Naive thymus-derived CD4-positive, alpha-beta T cell (primary cell): ENCODE measurements around the gene ANKH. TPM values are rescaled to one million over a fixed set of nuclear protein-coding genes. Genes with fewer than 3 reads are reported as not detected.

Experiments used
- ATAC-seq: fragments of 150-1000 bp; cut with Tn5 transposase; 2 replicates; pipeline ENCODE4 v1.10.0; 2021; ENCODE audit warnings: mild to moderate bottlenecking, moderate library complexity
- CTCF ChIA-PET: fragments of 350-600 bp; sonication (Branson Sonifier 250); formaldehyde crosslinking; loops from one replicate; lab custom pipeline; 2021; ENCODE audit warnings: antibody characterized with exemption; lab: Charles Lee
- POLR2A ChIA-PET: fragments of 350-600 bp; sonication (Branson Sonifier 250); formaldehyde crosslinking; loops from one replicate; lab custom pipeline; 2021; ENCODE audit warnings: antibody characterized with exemption, inconsistent platforms; lab: Charles Lee
- DNase-seq, 9 donors: peaks; one replicate each; pipeline versions ENCODE4 v3.0.0 to v3.0.0-alpha.2; 2020 to 2022; ENCODE audit warnings: mixed read lengths in 1 of 9
- H3K27ac ChIP-seq: one replicate; pipeline ENCODE4 v1.7.0; 2013; ENCODE audit warnings: mild to moderate bottlenecking, low read depth, low read length, moderate library complexity
- H3K27me3 ChIP-seq, 2 donors: one replicate each; pipeline ENCODE4 v1.7.0; 2013; ENCODE audit warnings: low read length in 2 of 2, mild to moderate bottlenecking in 2 of 2, moderate library complexity in 2 of 2; ENCODE audit not compliant: control insufficient read depth in 2 of 2, insufficient read depth in 2 of 2
- H3K36me3 ChIP-seq, 3 experiments: 1 replicate in 2 of 3; 2 replicates in 1 of 3; pipeline ENCODE4 v1.7.0; 2013; ENCODE audit warnings: low read length in 3 of 3, mild to moderate bottlenecking in 3 of 3, moderate library complexity in 1 of 3; ENCODE audit not compliant: insufficient read depth in 3 of 3, control insufficient read depth in 2 of 3
- H3K4me1 ChIP-seq, 2 donors: one replicate each; pipeline ENCODE4 v1.7.0; 2013; ENCODE audit warnings: low read length in 2 of 2, mild to moderate bottlenecking in 2 of 2, moderate library complexity in 1 of 2; ENCODE audit not compliant: control insufficient read depth in 2 of 2, insufficient read depth in 2 of 2
- H3K4me3 ChIP-seq: 2 replicates; pipeline ENCODE4 v1.7.0; 2013; ENCODE audit warnings: mild to moderate bottlenecking, low read length
- H3K9me3 ChIP-seq, 3 experiments: 1 replicate in 2 of 3; 2 replicates in 1 of 3; pipeline ENCODE4 v1.7.0; 2013; ENCODE audit warnings: low read length in 3 of 3; ENCODE audit not compliant: control insufficient read depth in 2 of 3
- H3K27ac Mint-ChIP-seq, 9 donors: one replicate each; pipeline ENCODE4 v1.8.0; 2020 to 2022; ENCODE audit warnings: mixed read lengths in 9 of 9, mild to moderate bottlenecking in 8 of 9, moderate library complexity in 5 of 9, inconsistent platforms in 2 of 9
- H3K27me3 Mint-ChIP-seq, 5 donors: one replicate each; pipeline ENCODE4 v1.8.0; 2021 to 2022; ENCODE audit warnings: mixed read lengths in 5 of 5, mild to moderate bottlenecking in 1 of 5
- H3K36me3 Mint-ChIP-seq, 5 donors: one replicate each; pipeline ENCODE4 v1.8.0; 2020 to 2022; ENCODE audit warnings: mixed read lengths in 5 of 5, mild to moderate bottlenecking in 3 of 5, inconsistent platforms in 1 of 5
- H3K4me1 Mint-ChIP-seq, 7 donors: one replicate each; pipeline ENCODE4 v1.8.0; 2020 to 2022; ENCODE audit warnings: mixed read lengths in 7 of 7, mild to moderate bottlenecking in 3 of 7, inconsistent platforms in 1 of 7
- H3K4me3 Mint-ChIP-seq, 10 donors: one replicate each; pipeline ENCODE4 v1.8.0; 2020 to 2022; ENCODE audit warnings: mild to moderate bottlenecking in 10 of 10, mixed read lengths in 10 of 10, moderate library complexity in 6 of 10, inconsistent platforms in 2 of 10
- H3K9me3 Mint-ChIP-seq, 11 donors: one replicate each; pipeline ENCODE4 v1.8.0; 2020 to 2022; ENCODE audit warnings: mixed read lengths in 11 of 11, mild to moderate bottlenecking in 4 of 11, inconsistent platforms in 1 of 11, moderate library complexity in 1 of 11
- intact Hi-C, 2 donors: fragments of 100-400 bp; cut with micrococcal nuclease; formaldehyde crosslinking; loops; one replicate each; pipeline ENCODE4 v1.15.1; 2023
- polyA plus RNA-seq, 2 donors: library from polyadenylated mRNA; unstranded; fragments of 300-500 nt; fragmentation: Illumina TruSeq; gene quantifications; one replicate each; pipeline ENCODE4 v1.2.3, GENCODE V29; 2021
- total RNA-seq, 6 experiments: library from RNA in 5 of 6; stranded (reverse) in 5 of 6; gene quantifications; 1 replicate in 5 of 6; 2 replicates in 1 of 6; pipeline ENCODE4 v1.2.3 and lab custom pipeline; 2021 to 2026

ANKH gene
- total and polyA plus RNA-seq, 7 experiments from 2014 or later = 35.9 to 190 (median 69.5) TPM

- peak overlapping the region in 1 of 9 donors; percentile 50 for H3K27ac Mint-ChIP-seq
- Histone ChIP-seq H3K4me3 (no peak overlapping the region), H3K27me3 (no peaks in the 10 kb centered on the region), H3K9me3 (no peaks in the 10 kb centered on the region), H3K36me3 (peaks cover 0 to 17% (median 0%) of the 10 kb centered on the region in 3 experiments), H3K4me1 (no peaks in the 10 kb centered on the region), H3K27ac (no peak overlapping the region)
- no peak overlapping the region for H3K4me3 Mint-ChIP-seq
- POLR2A ChIA-PET = interaction anchor here (0.8 kb wide), 1 partner anchor 16 kb away, joined by 3 read pairs; no protein-coding TSS in a partner anchor
- H3K4me1 Mint-ChIP-seq = peaks cover 11 to 75% (median 63%) of the 10 kb centered on the region in 7 donors
- peaks cover 0 to 34% (median 14%) of the 10 kb centered on the region in 5 donors for H3K36me3 Mint-ChIP-seq
- H3K9me3 Mint-ChIP-seq = no peaks in the 10 kb centered on the region
- no peaks in the 10 kb centered on the region for H3K27me3 Mint-ChIP-seq
- CTCF ChIA-PET = interaction anchor here (0.7 kb wide), 1 partner anchor 133 kb away, joined by 3 read pairs; no protein-coding TSS in a partner anchor
- DNase-seq (no peak), ATAC-seq (no peak)
- intact Hi-C loops = no loop called here
These were observed 17.9 kb downstream of the ANKH start for GRCh38 chr5:14853685-14854084.

- Mint-ChIP-seq H3K4me3 (no peak overlapping the region), H3K4me1 (peaks cover 11 to 79% (median 63%) of the 10 kb centered on the region in 7 donors), H3K9me3 (no peaks in the 10 kb centered on the region), H3K27me3 (no peaks in the 10 kb centered on the region), H3K27ac (peak overlapping the region in 3 of 9 donors; percentile 1 to 50 (median 6)), H3K36me3 (peaks cover 0 to 40% (median 14%) of the 10 kb centered on the region in 5 donors)
- no peaks in the 10 kb centered on the region for H3K27me3 ChIP-seq
- H3K9me3 ChIP-seq = no peaks in the 10 kb centered on the region
- POLR2A ChIA-PET = interaction anchor here (0.8 kb wide), 1 partner anchor 17 kb away, joined by 3 read pairs; no protein-coding TSS in a partner anchor
- no peak overlapping the region for H3K4me3 ChIP-seq
- intact Hi-C loops = no loop called here
- H3K27ac ChIP-seq = no peak overlapping the region
- CTCF ChIA-PET = interaction anchor here (0.7 kb wide), 1 partner anchor 126 kb away, joined by 3 read pairs; no protein-coding TSS in a partner anchor
- ATAC-seq (no peak), DNase-seq (no peak)
- H3K36me3 ChIP-seq = peaks cover 0 to 26% (median 0%) of the 10 kb centered on the region in 3 experiments
- H3K4me1 ChIP-seq = no peaks in the 10 kb centered on the region
These were observed 18.8 kb downstream of the ANKH start for GRCh38 chr5:14852779-14853178.

- Mint-ChIP-seq H3K9me3 (no peaks in the 10 kb centered on the region), H3K36me3 (peaks cover 0 to 45% (median 14%) of the 10 kb centered on the region in 5 donors), H3K27me3 (no peaks in the 10 kb centered on the region), H3K27ac (peak overlapping the region in 3 of 9 donors; percentile 38 to 81 (median 38)), H3K4me3 (no peak overlapping the region), H3K4me1 (peaks cover 11 to 81% (median 59%) of the 10 kb centered on the region in 7 donors)
- CTCF ChIA-PET = interaction anchor here (0.7 kb wide), 1 partner anchor 125 kb away, joined by 3 read pairs; no protein-coding TSS in a partner anchor
- Histone ChIP-seq H3K4me1 (no peaks in the 10 kb centered on the region), H3K9me3 (no peaks in the 10 kb centered on the region), H3K4me3 (no peak overlapping the region), H3K36me3 (peaks cover 0 to 32% (median 0%) of the 10 kb centered on the region in 3 experiments), H3K27me3 (no peaks in the 10 kb centered on the region), H3K27ac (no peak overlapping the region)
- POLR2A ChIA-PET = no interaction called here
- intact Hi-C loops = no loop called here
- no peak for ATAC-seq
- no peak for DNase-seq
These were observed 19.5 kb downstream of the ANKH start for GRCh38 chr5:14851999-14852526.

- H3K27me3 Mint-ChIP-seq = no peaks in the 10 kb centered on the region
- DNase-seq = no peak
- POLR2A ChIA-PET = no interaction called here
- no peaks in the 10 kb centered on the region for H3K9me3 ChIP-seq
- H3K9me3 Mint-ChIP-seq = no peaks in the 10 kb centered on the region
- CTCF ChIA-PET = no interaction called here
- no peak overlapping the region for H3K27ac ChIP-seq
- peaks cover 0 to 46% (median 14%) of the 10 kb centered on the region in 5 donors for H3K36me3 Mint-ChIP-seq
- intact Hi-C loops = no loop called here
- H3K4me1 Mint-ChIP-seq = peaks cover 10 to 79% (median 54%) of the 10 kb centered on the region in 7 donors
- no peaks in the 10 kb centered on the region for H3K4me1 ChIP-seq
- no peak for ATAC-seq
- no peak overlapping the region for H3K4me3 Mint-ChIP-seq
- H3K27me3 ChIP-seq = no peaks in the 10 kb centered on the region
- no peak overlapping the region for H3K4me3 ChIP-seq
- H3K27ac Mint-ChIP-seq = no peak overlapping the region
- peaks cover 0 to 33% (median 0%) of the 10 kb centered on the region in 3 experiments for H3K36me3 ChIP-seq
These were observed 20.0 kb downstream of the ANKH start for GRCh38 chr5:14851597-14851996.

GRCh38 chr5:14851050-14851419, 20.5 kb downstream of the ANKH start:
- Mint-ChIP-seq H3K27ac (peak overlapping the region in 4 of 9 donors; percentile 7 to 27 (median 22)), H3K4me3 (no peak overlapping the region), H3K9me3 (no peaks in the 10 kb centered on the region), H3K27me3 (no peaks in the 10 kb centered on the region), H3K36me3 (peaks cover 0 to 46% (median 14%) of the 10 kb centered on the region in 5 donors), H3K4me1 (peaks cover 9 to 73% (median 48%) of the 10 kb centered on the region in 7 donors)
- ChIA-PET POLR2A (no interaction called here), CTCF (no interaction called here)
- ATAC-seq = no peak
- Histone ChIP-seq H3K27me3 (no peaks in the 10 kb centered on the region), H3K36me3 (peaks cover 0 to 33% (median 0%) of the 10 kb centered on the region in 3 experiments), H3K4me3 (no peak overlapping the region), H3K4me1 (no peaks in the 10 kb centered on the region), H3K9me3 (no peaks in the 10 kb centered on the region), H3K27ac (no peak overlapping the region)
- no peak for DNase-seq
- intact Hi-C loops = no loop called here

- Mint-ChIP-seq H3K9me3 (no peaks in the 10 kb centered on the region), H3K27me3 (no peaks in the 10 kb centered on the region), H3K4me1 (peaks cover 9 to 68% (median 45%) of the 10 kb centered on the region in 7 donors), H3K4me3 (no peak overlapping the region), H3K27ac (peak overlapping the region in 2 of 9 donors; percentile 25 to 41), H3K36me3 (peaks cover 0 to 45% (median 14%) of the 10 kb centered on the region in 5 donors)
- ChIA-PET POLR2A (no interaction called here), CTCF (interaction anchor here (0.6 to 1.1 kb wide), 3 partner anchors 18 to 189 kb away, joined by 3 to 6 read pairs (median 4); no protein-coding TSS in a partner anchor)
- Histone ChIP-seq H3K9me3 (no peaks in the 10 kb centered on the region), H3K4me1 (no peaks in the 10 kb centered on the region), H3K27me3 (no peaks in the 10 kb centered on the region), H3K27ac (no peak overlapping the region), H3K36me3 (peaks cover 0 to 34% (median 0%) of the 10 kb centered on the region in 3 experiments), H3K4me3 (no peak overlapping the region)
- intact Hi-C loops = no loop called here
- DNase-seq (no peak), ATAC-seq (no peak)
These were observed 21.0 kb downstream of the ANKH start for GRCh38 chr5:14850419-14851049.
